HepG2 (cell line): ENCODE results near the gene FNDC3A. TPM values are rescaled to one million over a fixed set of nuclear protein-coding genes. Genes with fewer than 3 reads are reported as not detected.

Source experiments
- ARHGAP35 ChIP-seq: sonication (generic); formaldehyde crosslinking; IDR thresholded peaks from 2 replicates; pipeline ENCODE4 v1.9.0; 2022; ENCODE audit warnings: mild to moderate bottlenecking, inconsistent platforms, moderate library complexity, missing genetic modification reagents, borderline replicate concordance
- ARID2 ChIP-seq: sonication (generic); formaldehyde crosslinking; IDR thresholded peaks from 2 replicates; pipeline ENCODE4 v1.8.1; 2022; ENCODE audit warnings: mild to moderate bottlenecking, missing genetic modification reagents, borderline replicate concordance
- CCAR2 ChIP-seq: fragments of 200-400 bp; formaldehyde crosslinking; optimal IDR thresholded peaks from 2 replicates; pipeline ENCODE3; 2018; ENCODE audit warnings: low read depth, mild to moderate bottlenecking, low read length, moderate library complexity
- DBP ChIP-seq: sonication (generic); formaldehyde crosslinking; IDR thresholded peaks from 2 replicates; pipeline ENCODE4 v1.4.0; 2020; ENCODE audit warnings: missing genetic modification reagents; ENCODE audit errors: not compliant biosample characterization
- DR1 ChIP-seq: sonication (generic); formaldehyde crosslinking; IDR thresholded peaks from 2 replicates; pipeline ENCODE4 v1.8.0; 2021; ENCODE audit warnings: mild to moderate bottlenecking, missing genetic modification reagents, inconsistent platforms
- KDM2A ChIP-seq: sonication (generic); formaldehyde crosslinking; IDR thresholded peaks from 2 replicates; pipeline ENCODE4 v1.4.0; 2020; ENCODE audit warnings: low read depth, missing genetic modification reagents, borderline replicate concordance
- MED8 ChIP-seq: sonication (generic); formaldehyde crosslinking; IDR thresholded peaks from 2 replicates; pipeline ENCODE4 v1.8.1; 2023; ENCODE audit warnings: mild to moderate bottlenecking, missing genetic modification reagents; ENCODE audit not compliant: insufficient replicate concordance
- MTF2 ChIP-seq: sonication (generic); formaldehyde crosslinking; IDR thresholded peaks from 2 replicates; pipeline ENCODE4 v1.5.0; 2020; ENCODE audit warnings: missing genetic modification reagents, borderline replicate concordance
- PCBP1 ChIP-seq: fragments of 200-400 bp; formaldehyde crosslinking; IDR thresholded peaks from 2 replicates; pipeline ENCODE4 v1.6.1; 2017; ENCODE audit warnings: mild to moderate bottlenecking, low read depth, low read length, borderline replicate concordance
- RARA ChIP-seq: IDR thresholded peaks from 2 replicates; pipeline ENCODE4 v1.6.1; 2016; ENCODE audit warnings: missing genetic modification reagents, missing compliant biosample characterization
- SALL2 ChIP-seq: sonication (generic); formaldehyde crosslinking; IDR thresholded peaks from 2 replicates; pipeline ENCODE4 v1.8.1; 2023; ENCODE audit warnings: mild to moderate bottlenecking, missing genetic modification reagents, inconsistent platforms
- TAF15 ChIP-seq: fragments of 200-400 bp; formaldehyde crosslinking; IDR thresholded peaks from one replicate; pipeline ENCODE4 v1.6.1; 2018; ENCODE audit warnings: mild to moderate bottlenecking, low read depth, low read length; ENCODE audit not compliant: poor library complexity, severe bottlenecking
- ZNF143 ChIP-seq: sonication (generic); formaldehyde crosslinking; IDR thresholded peaks from 2 replicates; pipeline ENCODE4 v1.4.0; 2020; ENCODE audit warnings: missing genetic modification reagents
- ZNF230 ChIP-seq: sonication (generic); formaldehyde crosslinking; IDR thresholded peaks from 2 replicates; pipeline ENCODE4 v1.4.0; 2020; ENCODE audit warnings: mild to moderate bottlenecking, missing genetic modification reagents
- ZNF547 ChIP-seq: sonication (generic); formaldehyde crosslinking; IDR thresholded peaks from 2 replicates; pipeline ENCODE4 v1.5.1; 2020; ENCODE audit warnings: mild to moderate bottlenecking, missing genetic modification reagents
- ZNF7 ChIP-seq: IDR thresholded peaks from 2 replicates; pipeline ENCODE4 v1.6.1; 2016; ENCODE audit warnings: missing biosample characterization, missing genetic modification reagents
- ZNF768 ChIP-seq: sonication (generic); formaldehyde crosslinking; IDR thresholded peaks from 2 replicates; pipeline ENCODE4 v1.4.0; 2020; ENCODE audit warnings: missing genetic modification reagents
- polyA plus RNA-seq, 8 experiments: library from polyadenylated mRNA; depleted of rRNA in 3 of 8; stranded (reverse) in 7 of 8; unstranded in 1 of 8; fragments of >200 nt; fragmentation: Illumina TruSeq in 4 of 8; extraction: Trizol in 4 of 8; gene quantifications; 2 replicates each; pipeline versions ENCODE4 v1.2.1 to v1.2.3, GENCODE V29; 2011 to 2016; ENCODE audit warnings: low read depth in 4 of 8, missing spikeins in 1 of 8, mixed read lengths in 1 of 8; ENCODE audit not compliant: insufficient read depth in 1 of 8
- total RNA-seq, 5 experiments: library from RNA; depleted of rRNA; stranded (reverse); fragments of >200 nt; fragmentation: Illumina TruSeq; extraction: Trizol; gene quantifications; 2 replicates each; pipeline ENCODE4 v1.2.3, GENCODE V29; 2016; ENCODE audit warnings: low read depth in 1 of 5
- TF ChIP-seq, protein P1 (sequence below): sonication (generic); formaldehyde crosslinking; IDR thresholded peaks from 2 replicates; pipeline ENCODE4 v1.5.0; 2020; ENCODE audit warnings: missing genetic modification reagents, mild to moderate bottlenecking, borderline replicate concordance

FNDC3A gene
- total and polyA plus RNA-seq, 2 of the 13 experiments (the other 11 are each of a cell fraction or from before 2014, with no cell fraction given), result 36.7 to 39.3 TPM

GRCh38 chr13:48975856-48976575 lies at the start of gene FNDC3A (continued):
- no peak for TF ChIP-seq RARA (CRISPR knock-in tag)
- 0 out of 2 replicates have a peak, but pooled peaks have one; percentile 60 for TF ChIP-seq ARID2 (CRISPR knock-in tag)
- TF ChIP-seq DBP (CRISPR knock-in tag), result no peak
- 0 out of 2 replicates have a peak, but pooled peaks have one; percentile 66 for TF ChIP-seq ARHGAP35
- TF ChIP-seq MED8 (CRISPR knock-in tag), result peak; percentile 16
- peak; percentile 87 for TF ChIP-seq KDM2A
- peak; percentile 51; the same call in 1 of the 2 replicates for TF ChIP-seq SALL2 (CRISPR knock-in tag)
- no peak; the same call in 1 of the 2 replicates for TF ChIP-seq ZNF547
- TF ChIP-seq CCAR2, result no peak
- TF ChIP-seq ZNF143 (CRISPR knock-in tag), result no peak
- peak; percentile 50 for TF ChIP-seq ZNF768 (CRISPR knock-in tag)
- 0 out of 2 replicates have a peak, but pooled peaks have one; percentile 36 for TF ChIP-seq MTF2 (CRISPR knock-in tag)
- TF ChIP-seq ZNF230, result no peak
- no peak for TF ChIP-seq TAF15
- TF ChIP-seq PCBP1, result peak; percentile 15; the same call in 1 of the 2 replicates
- TF ChIP-seq, protein P1, sequence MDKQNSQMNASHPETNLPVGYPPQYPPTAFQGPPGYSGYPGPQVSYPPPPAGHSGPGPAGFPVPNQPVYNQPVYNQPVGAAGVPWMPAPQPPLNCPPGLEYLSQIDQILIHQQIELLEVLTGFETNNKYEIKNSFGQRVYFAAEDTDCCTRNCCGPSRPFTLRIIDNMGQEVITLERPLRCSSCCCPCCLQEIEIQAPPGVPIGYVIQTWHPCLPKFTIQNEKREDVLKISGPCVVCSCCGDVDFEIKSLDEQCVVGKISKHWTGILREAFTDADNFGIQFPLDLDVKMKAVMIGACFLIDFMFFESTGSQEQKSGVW, result peak; percentile 50; the same call in 1 of the 2 replicates
- TF ChIP-seq DR1 (CRISPR knock-in tag), result peak; percentile 34; the same call in 1 of the 2 replicates
- no peak for TF ChIP-seq ZNF7 (CRISPR knock-in tag)
